GM19372 (cell line): ENCODE measurements around the gene TYRO3.
"Not testable (repeated sequence)": the region's sequence is repeated elsewhere in the genome, so short reads cannot be mapped to it uniquely, and the experiment has no call there.

Source experiments
- ATAC-seq: cut with Tn5 transposase; IDR thresholded peaks from one replicate; pipeline ENCODE4 v1.9.1; 2021; ENCODE audit warnings: mild to moderate bottlenecking, low read depth, moderate library complexity; ENCODE audit not compliant: unreplicated experiment

Gene TYRO3

GRCh38 chr15:41571948-41572347 is 12.9 kb downstream of the TYRO3 start:
- no peak for ATAC-seq

GRCh38 chr15:41572866-41573265 is 13.9 kb downstream of the TYRO3 start:
- no peak for ATAC-seq

- no peak for ATAC-seq
Observed at GRCh38 chr15:41573396-41573795, 14.4 kb downstream of the TYRO3 start.

- no peak for ATAC-seq
Observed at GRCh38 chr15:41574158-41574557, 15.1 kb downstream of the TYRO3 start.

- ATAC-seq: no peak
Observed at GRCh38 chr15:41575282-41575681, 16.3 kb downstream of the TYRO3 start.

DNA sequence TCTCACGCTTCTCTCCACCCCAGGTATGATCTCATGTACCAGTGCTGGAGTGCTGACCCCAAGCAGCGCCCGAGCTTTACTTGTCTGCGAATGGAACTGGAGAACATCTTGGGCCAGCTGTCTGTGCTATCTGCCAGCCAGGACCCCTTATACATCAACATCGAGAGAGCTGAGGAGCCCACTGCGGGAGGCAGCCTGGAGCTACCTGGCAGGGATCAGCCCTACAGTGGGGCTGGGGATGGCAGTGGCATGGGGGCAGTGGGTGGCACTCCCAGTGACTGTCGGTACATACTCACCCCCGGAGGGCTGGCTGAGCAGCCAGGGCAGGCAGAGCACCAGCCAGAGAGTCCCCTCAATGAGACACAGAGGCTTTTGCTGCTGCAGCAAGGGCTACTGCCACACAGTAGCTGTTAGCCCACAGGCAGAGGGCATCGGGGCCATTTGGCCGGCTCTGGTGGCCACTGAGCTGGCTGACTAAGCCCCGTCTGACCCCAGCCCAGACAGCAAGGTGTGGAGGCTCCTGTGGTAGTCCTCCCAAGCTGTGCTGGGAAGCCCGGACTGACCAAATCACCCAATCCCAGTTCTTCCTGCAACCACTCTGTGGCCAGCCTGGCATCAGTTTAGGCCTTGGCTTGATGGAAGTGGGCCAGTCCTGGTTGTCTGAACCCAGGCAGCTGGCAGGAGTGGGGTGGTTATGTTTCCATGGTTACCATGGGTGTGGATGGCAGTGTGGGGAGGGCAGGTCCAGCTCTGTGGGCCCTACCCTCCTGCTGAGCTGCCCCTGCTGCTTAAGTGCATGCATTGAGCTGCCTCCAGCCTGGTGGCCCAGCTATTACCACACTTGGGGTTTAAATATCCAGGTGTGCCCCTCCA is 19.1 kb downstream of the TYRO3 start:
- no peak for ATAC-seq

GRCh38 chr15:41578736-41579383 is 19.8 kb downstream of the TYRO3 start:
- ATAC-seq: no peak

DNA sequence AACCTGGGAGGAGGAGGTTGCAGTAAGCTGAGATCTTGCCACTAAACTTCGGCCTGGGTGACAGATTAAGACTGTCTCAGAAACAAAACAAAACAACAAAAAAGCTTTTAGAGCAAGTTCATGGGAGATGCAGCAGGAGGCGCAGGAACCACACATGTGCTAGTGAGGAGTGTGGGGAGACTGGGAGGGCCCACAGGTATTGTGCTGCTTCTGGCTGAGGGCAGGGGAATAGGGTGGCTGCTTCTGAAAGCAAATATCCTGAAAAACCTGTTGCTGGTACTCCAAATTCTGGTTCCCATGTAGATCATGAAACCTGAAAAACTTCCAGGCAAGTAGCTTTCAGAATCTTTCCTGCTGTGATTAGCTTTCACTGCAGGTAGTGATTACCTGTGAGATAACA is 22.1 kb downstream of the TYRO3 start:
- no peak for ATAC-seq

- ATAC-seq: no peak
Observed at GRCh38 chr15:41583795-41584194, 24.8 kb downstream of the TYRO3 start.

- no peak for ATAC-seq
Observed at GRCh38 chr15:41584636-41585126, 25.7 kb downstream of the TYRO3 start.

GRCh38 chr15:41585127-41586047 is 26.4 kb downstream of the TYRO3 start:
- no peak for ATAC-seq

GRCh38 chr15:41586531-41587282 is 27.7 kb downstream of the TYRO3 start:
- not testable (repeated sequence) for ATAC-seq

GRCh38 chr15:41589018-41589417 is 30.0 kb downstream of the TYRO3 start:
- ATAC-seq: not testable (repeated sequence)

DNA sequence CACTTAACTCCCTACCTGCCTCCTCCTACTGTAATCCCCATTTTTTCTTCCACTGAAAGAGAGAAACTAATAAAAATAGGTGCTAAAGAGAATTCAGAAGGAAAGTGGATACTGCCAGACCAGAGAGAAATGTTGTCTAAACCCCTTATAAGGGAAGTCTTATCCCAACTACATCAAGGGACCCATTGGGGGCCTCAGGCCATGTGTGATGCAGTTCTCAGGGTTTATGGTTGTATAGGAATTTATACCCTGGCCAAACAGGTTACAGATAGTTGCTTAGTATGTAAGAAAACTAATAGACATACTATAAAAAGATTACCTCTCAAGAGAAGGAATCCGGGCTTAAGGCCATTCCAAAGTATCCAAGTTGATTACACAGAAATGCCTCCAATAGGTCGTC is 30.6 kb downstream of the TYRO3 start:
- ATAC-seq: not testable (repeated sequence)

GRCh38 chr15:41591217-41591616 is 32.2 kb downstream of the TYRO3 start:
- ATAC-seq: not testable (repeated sequence)

DNA sequence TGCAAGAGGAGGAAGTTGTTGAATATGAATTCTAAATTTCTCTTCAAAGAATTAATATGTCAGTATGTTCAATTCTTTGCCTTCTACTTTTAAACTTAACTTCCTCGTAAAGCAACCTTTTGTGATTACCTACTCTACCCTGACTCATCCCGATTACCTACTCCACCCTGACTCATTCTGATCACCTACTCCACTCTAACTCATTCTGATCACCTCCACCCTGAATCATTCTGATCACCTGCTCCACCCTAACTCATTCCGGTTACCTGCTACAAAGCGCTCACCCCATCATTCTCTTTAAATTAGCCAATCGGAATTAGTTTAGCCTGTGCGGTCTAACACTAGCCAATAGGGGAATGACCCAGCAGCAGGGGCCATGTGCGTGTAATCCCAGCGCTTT is 33.7 kb downstream of the TYRO3 start:
- ATAC-seq: not testable (repeated sequence)

DNA sequence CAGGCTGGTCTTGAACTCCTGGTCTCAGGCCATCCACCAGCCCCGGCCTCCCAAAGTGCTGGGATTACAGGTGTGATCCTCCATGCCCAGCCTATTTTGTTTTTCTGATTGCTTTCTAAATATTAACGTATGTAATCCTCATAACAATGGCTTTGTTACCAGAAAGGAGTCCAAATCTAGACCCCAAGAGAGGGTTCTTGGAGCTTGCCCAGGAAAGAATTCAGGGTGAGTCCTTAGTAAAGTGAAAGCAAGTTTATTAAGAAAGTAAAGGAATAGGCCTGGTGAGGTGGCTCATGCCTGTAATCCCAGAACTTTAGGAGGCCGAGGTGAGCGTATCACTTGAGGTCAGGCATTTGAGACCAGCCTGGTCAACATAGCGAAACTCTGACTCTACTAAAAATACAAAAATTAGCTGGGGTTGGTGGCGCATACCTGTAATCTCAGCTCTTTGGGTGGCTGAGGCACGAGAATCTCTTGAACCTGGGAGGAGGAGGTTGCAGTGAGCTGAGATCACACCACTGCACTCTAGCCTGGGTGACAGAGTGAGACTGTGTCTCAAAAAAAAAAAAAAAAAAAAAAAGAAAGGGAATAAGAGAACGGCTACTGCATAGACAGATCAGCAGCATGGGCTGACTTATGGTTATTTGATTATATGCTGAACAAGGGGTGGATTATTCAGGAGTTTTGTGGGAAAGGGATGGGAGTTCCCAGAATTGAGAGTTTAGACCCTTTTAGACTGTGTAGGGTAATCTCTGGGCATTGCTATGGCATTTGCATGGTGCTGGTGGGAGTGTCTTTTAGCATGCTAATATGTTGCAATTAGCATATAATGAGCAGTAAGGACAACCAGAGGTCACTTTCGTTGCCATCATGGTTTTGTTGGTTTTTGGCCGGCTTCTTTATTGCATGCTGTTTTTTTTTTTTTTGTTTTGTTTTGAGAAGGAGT is 36.1 kb downstream of the TYRO3 start:
- no peak for ATAC-seq

DNA sequence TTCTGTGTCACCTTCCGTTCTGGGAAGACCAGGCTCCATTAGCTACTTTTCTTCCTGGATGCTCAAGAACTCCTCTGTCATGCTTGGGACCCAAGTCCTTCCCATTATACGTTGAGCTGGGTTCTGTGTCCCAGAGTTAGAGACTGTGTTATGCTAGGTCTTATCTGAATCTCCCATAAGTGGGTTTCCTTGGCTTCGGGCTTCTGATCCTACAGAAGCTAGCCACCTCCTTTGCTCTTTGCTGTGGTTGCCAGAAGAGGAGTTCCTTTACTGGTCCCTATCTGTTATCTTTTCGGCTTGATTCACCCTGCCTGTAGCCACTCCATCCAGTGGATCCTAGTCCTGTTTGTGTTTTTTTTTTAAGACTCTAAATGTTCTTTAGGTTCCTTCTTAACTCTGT is 38.0 kb downstream of the TYRO3 start:
- ATAC-seq: no peak

GRCh38 chr15:41597787-41598186 is 38.8 kb downstream of the TYRO3 start:
- ATAC-seq: no peak
